AG08395 (cell line): ENCODE results near the gene B4GALT3.

Experiments used
- DNase-seq: peaks from one replicate; pipeline ENCODE4 v3.0.0; 2012; ENCODE audit warnings: mixed read lengths, low spot score

The B4GALT3 gene

DNA sequence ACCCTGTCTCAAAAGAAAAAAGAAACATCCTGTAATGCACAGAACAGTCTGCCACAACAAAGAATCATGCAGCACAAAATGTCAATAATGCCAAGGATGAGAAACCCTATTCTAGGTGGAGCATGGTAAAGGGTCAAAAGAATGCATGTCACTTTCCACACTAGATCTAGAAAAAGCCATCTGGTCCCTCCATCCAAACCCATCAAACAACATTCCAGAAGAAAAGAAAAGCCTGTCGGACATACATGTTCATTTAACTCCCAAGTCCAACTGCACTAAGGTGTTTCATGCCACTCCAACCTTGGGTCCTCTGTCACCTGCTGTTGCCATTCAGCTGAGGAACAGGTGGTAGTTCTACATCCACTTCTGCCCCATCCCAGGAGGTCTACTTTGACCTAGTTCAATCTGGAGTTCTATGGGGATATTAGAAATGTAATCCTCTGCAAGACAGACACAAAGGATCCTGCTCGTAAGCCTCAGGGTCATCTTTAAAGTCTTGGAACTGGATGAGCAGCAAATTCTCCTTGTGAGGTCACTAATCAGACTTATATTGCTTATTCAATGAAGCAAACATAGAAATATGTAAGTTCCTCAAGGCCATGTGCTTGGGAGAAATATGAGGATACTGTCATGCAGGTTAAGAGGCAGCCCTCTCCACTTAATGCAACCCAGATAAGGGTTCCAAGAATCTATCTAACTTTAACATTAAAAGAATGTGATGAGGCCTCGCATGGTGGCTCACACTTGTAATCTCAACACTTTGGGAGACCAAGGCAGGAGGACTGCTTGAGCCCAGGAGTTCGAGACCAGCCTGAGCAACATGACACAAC is 48.5 kb downstream of the B4GALT3 start:
- no peak for DNase-seq

DNA sequence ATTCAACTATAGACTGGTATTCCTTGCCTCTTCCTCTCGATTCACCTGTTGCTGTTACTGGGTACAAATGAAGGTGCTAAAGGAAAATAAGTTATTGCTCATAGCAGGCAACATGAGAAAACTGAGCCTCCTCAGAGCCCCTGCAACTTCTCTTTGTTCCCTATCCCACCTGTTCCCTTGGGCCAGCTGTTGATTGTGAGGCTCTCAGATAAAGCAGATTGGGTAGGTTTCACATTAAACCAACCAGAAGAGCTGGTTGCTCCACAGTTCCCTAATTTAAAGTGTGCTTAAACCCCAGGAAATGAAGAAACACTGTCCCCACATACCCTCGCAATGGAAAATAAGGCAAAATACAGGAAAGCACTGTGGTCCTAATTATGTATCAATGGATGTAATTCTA is 49.7 kb downstream of the B4GALT3 start:
- DNase-seq, result no peak

DNA sequence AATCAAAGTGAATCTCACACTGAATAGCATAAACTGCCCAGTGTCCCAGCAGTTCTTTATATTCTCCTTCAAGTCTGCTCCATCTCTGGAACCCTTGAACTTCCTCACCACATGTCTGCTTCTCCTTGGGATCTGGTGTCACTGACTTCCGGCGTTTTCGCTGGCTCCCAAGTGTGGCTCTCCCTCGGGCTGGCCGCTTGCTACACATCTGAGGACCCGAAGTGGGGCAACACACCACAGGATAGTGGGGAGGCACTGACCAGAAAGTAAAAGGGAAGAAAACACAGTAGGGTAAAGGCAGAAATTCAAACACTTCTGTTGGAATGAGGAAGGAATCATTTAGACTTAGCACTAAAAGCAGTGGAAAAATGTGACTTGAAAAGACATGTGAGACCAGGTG is 54.3 kb downstream of the B4GALT3 start:
- no peak for DNase-seq

DNA sequence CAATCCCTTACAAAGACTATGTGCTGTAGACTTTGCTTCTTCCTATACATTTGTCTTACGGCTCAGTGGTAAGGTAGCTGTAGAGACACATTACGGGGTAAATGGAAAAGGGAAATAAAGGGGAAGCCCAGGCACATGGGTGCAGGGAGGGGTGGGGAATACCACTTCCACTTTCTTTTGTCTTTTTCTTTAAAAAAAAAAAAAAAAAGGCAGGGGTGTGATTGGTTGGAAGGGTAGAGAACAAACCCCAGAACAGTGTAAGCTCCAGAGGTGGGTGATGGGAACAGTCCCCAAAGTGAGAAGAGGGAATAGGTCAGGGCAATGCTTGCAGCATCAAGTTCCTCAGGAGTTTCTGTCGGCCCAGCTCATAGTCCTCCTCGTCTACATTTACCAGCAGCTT is 55.5 kb downstream of the B4GALT3 start:
- no peak for DNase-seq
